ENCODE data around the gene KRT85. TPM values are rescaled to one million over a fixed set of nuclear protein-coding genes. Genes with fewer than 3 reads are reported as not detected.
"Not testable (repeated sequence)": the region's sequence is repeated elsewhere in the genome, so short reads cannot be mapped to it uniquely, and the experiment has no call there.

Gene KRT85
- total RNA-seq, 1 donor from 2014 or later, result not detected

DNA sequence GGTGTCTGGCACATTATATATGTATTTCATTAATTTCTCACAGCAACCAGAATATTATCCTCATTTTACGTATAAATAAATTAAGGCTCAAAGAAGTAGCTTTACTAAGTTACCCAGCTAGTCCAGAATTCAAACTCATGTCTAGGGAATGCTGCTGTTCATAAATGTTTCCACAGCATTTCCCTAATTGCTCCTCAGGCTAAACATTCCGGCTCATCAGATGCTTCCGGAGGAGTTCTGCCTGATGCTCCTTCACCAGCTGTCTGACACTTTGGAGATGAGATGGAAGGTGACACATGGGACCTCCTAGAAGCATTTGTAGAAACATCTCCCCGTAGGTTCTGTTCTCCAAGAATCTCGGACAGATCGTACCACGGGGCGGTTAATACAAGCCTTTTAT, 12.1 kb downstream of the KRT85 start:
- DNase-seq (ENCODE audit: low spot score), result no peak
- intact Hi-C loops (cut with DNase I), result no loop called here

DNA sequence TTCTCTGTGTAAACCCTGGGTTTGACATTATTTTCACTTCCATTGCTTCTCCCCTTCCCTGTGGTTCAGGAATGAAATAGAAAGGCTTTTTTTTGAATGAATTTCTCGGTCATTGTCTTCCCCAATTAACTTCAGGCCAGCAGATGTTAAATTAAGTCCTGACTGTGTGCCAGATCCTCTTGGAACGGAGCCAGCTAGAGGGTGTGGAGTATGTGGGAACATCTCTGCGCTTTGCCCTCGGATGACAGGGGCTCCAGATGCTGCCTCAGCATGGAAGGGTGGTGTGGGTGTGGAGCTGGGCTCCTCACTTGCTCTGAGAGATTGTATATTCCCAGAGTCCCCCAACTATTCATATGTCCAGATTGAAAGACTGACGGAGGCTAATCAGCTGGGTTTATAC, 13.1 kb downstream of the KRT85 start:
- intact Hi-C loops (cut with DNase I), result no loop called here
- peak; percentile 26 for DNase-seq (ENCODE audit: low spot score)

DNA sequence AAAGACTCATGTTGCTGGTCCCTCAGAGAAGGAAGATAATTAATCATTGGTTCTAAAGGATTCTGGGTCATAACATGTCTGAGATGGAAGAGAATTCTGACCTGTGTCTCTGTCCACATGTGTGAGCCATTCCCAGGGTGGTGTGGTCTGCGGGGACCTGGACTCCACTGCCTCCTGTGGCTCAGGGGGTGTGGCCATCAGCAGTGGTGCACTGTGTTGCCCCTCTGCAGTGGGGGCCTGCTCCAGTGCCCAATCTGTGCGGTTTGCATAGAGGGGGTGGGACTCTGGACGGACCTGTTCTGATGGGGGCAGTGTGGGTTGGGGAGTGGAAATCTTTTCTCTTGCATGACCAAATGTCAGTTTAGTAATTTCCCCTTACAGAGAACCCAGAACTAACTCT, 13.5 kb downstream of the KRT85 start:
- DNase-seq (ENCODE audit: low spot score), result peak; percentile 61
- intact Hi-C loops (cut with DNase I), result no loop called here

DNA sequence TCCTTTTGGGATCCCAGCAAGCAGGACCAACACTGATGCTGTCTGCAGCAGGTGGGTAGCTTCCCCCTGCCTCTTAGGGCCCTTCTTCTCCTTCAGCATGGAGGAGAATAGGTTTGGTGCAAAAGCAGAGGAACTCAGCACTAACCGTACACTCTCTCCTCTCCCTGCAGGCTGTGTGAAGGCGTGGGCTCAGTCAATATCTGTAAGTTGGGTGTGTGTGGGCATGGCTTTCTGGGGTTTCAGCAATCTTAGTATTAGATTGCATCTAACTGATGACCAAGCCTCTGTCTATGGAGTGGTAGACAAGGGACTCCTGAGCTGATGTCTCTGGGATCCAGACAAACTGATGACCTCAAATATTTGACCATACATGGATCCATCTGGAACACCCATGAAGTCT, 14.3 kb downstream of the KRT85 start:
- intact Hi-C loops (cut with DNase I), result no loop called here
- no peak for DNase-seq (ENCODE audit: low spot score)

DNA sequence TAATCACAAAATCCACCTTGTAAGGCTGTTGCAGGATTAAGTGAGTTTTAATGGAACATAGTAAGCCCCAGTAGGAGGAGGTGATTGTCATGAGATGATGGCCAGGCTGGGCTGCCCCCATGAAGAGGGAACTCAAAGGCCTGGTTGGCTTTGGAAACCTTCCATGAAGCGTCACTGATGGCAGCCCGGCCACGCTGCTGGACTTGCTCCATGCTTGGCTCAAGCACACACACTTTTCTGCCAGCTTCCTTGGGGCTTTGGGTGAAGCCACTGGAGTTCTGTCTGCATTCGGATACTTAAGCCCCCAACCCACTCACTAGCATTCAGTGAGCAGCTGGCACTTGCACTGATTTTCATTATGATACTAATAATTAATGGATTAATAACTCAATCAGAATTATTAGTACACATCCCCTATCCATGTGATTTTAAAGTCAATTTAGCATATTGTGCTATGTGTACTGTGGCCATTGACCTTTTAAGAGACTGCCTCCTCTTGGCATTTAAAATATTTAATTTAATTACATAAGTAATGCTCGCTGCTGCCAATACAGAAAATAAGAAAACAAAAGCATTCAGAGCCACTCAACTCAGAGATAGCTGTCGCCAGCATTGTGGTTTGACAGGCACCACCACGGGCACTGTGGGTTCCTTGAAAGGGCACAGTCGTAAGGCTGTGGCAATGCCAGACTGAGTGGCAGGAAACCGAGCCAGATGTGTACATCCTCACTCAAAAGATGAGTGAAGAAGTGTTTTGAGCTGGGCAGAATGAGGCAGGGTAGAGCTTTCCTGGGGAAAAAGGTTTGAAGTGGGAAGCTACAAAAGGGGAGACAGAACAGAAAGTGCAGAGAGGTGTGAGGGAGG, 15.9 kb downstream of the KRT85 start:
- DNase-seq (ENCODE audit: low spot score), result peak; percentile 75
- intact Hi-C loops (cut with DNase I), result no loop called here

DNA sequence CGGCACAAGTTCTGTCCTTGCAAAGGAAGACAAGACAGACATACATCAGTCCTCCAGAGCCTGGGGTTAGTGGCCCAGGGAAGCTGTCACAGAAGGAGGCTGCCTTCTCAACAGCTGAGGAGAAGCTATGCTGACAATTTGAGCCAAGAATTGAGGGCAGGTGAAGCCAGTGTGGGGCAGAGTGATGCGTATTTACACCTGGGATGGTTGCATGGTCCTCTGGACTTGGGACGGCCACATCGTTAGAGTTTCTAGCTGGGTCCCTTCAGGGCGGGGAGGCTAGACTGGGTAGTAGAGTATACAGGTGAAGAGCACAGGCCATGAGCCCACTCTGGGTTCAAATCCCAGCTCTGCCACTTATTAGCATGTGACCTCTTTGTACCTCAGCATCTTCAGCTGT, 16.5 kb downstream of the KRT85 start:
- peak; percentile 36 for DNase-seq (ENCODE audit: low spot score)
- intact Hi-C loops (cut with DNase I), result no loop called here

DNA sequence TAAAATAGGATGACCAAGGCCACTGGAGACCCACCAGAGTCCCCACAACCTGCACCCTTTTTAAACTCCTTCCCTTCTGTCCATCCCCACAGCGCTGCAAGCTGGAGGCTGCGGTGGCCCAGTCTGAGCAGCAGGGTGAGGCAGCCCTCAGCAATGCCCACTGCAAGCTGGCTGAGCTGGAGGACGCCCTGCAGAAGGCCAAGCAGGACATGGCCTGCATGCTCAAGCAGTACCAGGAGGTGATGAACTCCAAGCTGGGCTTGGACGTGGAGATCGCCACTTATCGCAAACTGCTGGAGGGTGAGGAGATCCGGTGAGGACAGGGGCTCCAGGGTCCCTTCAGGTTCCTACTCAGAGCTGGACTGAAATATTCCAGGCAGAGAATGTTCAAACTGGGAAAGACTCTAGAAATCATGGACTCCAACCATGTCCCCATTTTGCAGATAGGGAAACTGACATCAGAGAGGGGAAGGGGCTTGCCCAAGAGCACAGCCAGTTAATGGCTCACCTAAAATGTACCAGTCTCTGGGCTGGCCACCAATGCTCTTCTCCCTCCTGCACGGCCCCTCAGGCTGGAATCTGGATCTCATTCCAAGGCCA, 17.2 kb downstream of the KRT85 start:
- peak; percentile 38 for DNase-seq (ENCODE audit: low spot score)
- intact Hi-C loops (cut with DNase I), result no loop called here

DNA sequence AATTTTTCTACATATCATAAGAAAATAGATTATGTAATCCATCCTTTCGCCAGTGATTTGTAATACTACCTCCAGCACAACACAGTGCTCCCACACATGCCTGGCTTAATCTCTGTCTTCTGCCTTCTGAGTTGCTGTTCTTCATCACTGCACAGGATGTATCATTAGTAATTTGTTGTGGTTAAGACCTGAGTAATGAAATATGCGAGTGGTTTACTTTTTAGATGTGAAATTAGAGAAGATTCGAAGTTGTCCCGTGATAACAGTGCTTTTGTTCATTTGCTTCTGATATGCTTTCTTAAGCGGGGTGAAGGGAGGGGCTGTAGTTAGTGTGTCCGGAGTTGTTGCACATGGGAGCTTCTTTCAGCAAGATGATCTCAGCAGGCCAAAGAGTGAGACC, 18.1 kb downstream of the KRT85 start:
- DNase-seq (ENCODE audit: low spot score), result no peak
- intact Hi-C loops (cut with DNase I), result no loop called here

DNA sequence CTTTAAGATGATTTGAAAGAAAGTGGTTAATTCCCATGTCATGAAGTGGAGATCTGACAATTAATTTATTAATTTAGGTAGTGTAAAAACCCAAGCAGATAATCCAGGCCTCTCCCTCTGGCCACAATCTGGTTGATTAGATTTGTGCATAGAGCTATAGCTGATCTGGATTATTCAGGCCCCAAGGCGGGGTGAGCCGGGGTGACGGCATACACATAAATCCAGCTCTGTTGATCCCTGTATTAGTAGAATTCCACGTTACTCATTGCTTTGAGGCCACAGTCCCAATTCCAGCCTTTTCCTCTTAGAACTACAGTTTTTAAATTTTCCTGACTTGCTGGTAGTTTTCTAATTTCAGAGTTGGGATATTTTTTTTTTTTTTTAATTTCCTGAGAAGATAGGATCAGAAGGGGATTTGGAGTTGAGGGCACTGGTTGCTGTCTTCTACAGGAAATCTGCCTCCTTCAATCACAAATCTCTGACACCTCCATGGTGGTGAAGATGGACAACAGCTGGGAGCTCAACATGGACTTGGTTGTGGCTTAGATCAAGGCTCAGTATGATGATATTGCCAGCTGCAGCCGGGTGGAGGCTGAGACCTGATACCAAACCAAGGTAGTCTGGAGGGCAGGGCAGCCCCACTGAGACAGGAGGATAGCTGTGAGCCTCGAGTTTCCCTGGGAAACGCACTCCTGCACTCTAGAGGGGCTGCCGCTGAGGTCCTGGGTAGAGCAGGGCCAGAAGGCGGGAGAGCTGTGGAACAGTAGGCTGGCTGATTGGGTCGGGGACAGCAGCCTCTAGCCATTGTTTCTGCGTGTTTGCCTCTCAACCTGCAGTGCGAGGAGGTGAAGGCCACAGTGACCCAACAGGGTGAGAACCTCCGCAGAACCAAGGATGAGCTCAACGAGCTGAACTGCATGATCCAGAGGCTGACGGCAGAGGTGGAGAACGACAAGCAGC, 19.4 kb downstream of the KRT85 start:
- intact Hi-C loops (cut with DNase I), result no loop called here
- peak; percentile 46 for DNase-seq (ENCODE audit: low spot score)

DNA sequence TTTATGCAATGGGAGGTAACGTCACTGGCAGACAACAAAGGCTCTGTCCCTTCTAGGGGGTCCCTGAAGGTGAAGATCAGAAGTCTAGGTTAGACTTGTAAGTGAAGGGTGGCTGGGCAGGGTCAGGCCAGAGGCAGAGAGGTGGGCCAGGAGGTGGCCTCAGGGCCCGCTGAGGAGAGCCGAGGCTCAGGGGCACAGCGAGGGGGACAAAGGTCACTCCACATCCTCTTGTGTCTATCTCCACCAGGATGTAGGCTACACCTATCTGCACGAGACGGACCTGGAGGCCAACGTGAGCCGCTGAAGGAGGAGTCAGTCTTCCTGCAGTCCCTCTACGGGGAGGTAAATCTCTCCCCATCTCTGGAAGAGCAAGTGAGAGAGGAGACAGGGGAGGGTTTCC, 20.3 kb downstream of the KRT85 start:
- no peak for DNase-seq (ENCODE audit: low spot score)
- intact Hi-C loops (cut with DNase I), result no loop called here

DNA sequence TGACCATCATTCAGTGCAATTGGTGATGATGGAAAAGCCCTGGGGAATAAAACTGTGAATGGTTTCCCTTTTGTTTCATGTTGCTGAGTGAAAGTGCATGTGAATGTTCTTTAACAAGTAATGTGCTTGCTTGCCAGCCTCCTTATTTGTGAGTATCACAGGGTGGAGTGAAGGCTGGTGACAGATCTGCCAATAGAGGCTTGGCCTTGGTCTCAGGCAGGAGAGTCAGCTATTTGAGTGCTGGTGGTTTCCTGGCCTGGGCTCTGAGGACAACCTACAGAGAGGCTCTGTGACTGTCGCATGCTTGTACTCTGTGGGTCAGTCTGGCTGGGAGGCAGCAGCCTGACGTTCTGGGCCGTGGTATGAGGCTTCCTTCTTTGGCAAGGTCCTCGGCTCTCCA, 20.7 kb downstream of the KRT85 start:
- intact Hi-C loops (cut with DNase I), result no loop called here
- DNase-seq (ENCODE audit: low spot score), result no peak

DNA sequence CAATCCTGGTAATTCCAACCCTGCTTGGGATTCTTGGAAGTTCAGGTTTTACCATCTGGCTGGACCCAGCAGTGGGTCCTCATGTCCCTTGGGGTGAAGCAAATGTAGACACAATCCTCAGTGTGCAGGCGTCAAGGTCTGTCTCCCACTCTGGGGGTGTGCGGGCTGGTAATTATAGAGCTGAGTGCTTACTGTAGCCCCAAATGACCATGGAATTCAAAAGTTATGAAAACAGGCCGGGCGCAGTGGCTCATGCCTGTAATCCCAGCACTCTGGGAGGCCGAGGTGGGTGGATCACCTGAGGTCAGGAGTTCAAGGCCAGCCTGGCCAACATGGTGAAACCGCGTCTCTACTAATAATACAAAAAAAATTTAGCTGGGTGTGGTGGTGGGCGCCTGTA, 22.2 kb downstream of the KRT85 start:
- DNase-seq (ENCODE audit: low spot score), result peak; percentile 53
- intact Hi-C loops (cut with DNase I), result not testable (repeated sequence)

DNA sequence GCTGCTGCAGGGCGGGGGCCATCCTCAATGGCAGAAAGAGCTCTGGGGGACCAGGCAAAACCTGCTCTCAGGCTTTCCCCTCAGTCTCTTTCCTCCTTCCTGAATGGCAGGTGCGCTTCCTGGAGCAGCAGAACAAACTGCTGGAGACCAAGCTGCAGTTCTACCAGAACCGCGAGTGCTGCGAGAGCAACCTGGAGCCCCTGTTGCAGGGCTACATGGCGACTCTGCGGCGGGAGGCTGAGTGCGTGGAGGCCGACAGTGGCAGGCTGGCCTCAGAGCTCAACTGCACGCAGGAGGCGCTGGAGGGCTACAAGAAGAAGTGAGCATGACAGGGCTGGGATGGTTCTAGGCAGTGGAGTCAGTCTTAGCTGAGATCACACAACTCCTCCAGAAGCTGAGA, 23.2 kb downstream of the KRT85 start:
- DNase-seq (ENCODE audit: low spot score), result peak; percentile 57
- intact Hi-C loops (cut with DNase I), result no loop called here

DNA sequence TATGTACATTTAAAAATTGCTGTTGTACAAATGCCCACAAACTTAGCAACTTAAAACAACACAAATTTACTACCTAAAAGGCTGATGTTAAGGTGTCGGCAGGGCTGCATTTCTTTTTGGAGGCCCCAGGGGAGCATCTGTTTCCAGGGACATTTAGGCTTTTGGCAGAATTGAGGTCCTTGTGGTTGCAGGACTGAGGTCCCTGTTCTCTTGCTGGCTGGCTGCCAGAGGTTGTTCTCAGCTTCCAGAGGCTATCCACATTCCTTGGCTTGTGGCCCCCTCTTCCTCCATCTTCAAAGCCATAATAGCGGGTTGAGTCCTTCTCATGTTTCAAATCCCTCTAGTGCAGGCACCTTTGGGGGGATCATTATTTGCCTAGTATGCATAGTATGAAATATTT, 23.7 kb downstream of the KRT85 start:
- intact Hi-C loops (cut with DNase I), result no loop called here
- DNase-seq (ENCODE audit: low spot score), result peak; percentile 20

DNA sequence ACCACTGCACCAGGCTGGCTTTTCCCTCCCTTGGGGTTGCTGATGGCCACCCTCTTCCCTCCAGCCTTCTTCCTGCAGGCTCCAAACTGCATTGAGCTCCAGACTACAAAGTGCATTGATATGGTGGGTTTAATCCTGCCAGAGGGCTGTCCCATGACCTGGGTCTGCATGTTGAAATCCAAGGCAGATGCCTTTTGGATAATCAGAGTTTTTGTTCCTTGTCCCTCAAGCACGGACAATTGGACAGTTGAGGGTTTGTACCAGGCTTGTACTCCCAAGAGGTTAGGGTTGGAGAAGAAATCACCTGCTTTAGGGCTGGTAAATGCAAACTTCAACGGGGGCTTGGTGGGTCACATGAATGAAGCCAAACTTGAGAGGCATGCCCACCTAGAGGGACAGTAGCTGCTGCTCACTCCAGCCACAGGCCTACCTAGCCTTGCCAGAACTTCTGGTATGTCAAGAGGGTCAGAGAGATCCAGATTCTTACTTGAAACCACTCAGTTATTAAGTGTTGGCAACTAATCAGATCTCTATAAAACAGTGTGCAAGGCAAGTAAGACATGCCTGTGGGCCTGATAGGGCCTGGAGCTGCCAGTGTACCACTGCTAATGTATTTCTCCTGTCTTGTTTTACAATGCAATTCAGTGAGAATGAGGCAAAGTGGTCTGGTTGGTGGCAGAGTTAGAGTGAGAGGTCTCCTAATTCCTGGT, 24.3 kb downstream of the KRT85 start:
- DNase-seq (ENCODE audit: low spot score), result peak; percentile 51

DNA sequence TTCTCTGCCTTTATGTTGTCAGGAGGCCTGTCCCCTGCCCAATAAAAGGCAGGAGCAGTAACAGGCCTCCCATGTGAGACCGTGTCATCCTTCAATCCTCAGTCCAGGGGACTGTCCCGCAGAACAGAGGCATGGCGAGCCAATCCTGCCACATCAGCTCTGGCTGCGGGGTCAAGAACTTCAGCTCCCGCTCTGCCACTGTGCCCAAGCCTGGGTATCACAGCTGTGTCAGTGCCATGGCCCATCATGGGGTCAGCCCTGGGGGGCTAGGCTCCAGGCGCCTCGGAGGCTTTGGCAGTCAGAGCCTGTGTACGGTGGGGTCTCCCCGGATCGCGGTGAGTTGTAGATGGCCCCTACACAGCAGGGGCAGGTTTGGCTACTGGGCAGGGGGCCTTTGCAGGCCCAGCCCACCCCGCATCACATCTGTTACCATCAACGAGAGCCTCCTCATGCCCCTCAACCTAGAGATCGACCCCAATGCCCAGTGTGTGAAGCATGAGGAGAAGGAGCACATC, 26.2 kb downstream of the KRT85 start:
- DNase-seq (ENCODE audit: low spot score), result peak; percentile 75
- intact Hi-C loops (cut with DNase I), result no loop called here

More for the DNA sequence above, 24.3 kb downstream of the KRT85 start:
- intact Hi-C loops (cut with DNase I), result no loop called here

DNA sequence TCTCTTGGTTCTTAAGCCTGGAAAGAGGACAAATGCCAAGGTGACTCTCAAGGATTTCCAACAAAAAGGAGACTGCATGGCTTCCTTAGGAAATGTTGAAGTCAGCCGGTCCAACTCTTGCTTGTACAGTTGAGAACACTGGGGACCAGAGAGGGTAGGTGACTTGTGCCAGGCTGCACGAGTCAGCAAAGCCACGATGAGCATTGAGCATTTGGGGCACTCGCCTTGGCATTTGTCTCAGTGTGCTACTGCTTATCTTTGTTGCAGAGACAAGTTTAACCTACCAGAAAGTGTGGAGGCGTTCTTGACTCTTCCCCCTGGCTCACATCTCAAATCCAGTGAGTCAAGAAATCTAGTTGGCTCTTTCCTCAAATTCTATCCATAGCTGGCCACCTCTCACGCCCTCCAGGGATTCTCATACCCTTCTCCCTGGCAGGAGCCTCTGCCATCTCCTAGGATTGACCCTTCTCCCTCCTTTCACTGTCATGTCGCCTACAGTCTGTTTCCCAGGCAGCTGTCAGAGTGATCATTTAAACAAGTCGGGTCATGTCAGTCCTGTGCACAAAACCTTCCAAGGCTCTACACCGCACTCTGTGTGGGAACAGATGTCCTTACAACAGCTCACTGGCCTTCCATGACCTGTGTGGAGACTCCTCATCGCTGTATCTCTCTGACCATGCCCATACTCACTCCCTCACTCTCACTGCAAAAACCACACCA, 28.9 kb downstream of the KRT85 start:
- intact Hi-C loops (cut with DNase I), result no loop called here

DNA sequence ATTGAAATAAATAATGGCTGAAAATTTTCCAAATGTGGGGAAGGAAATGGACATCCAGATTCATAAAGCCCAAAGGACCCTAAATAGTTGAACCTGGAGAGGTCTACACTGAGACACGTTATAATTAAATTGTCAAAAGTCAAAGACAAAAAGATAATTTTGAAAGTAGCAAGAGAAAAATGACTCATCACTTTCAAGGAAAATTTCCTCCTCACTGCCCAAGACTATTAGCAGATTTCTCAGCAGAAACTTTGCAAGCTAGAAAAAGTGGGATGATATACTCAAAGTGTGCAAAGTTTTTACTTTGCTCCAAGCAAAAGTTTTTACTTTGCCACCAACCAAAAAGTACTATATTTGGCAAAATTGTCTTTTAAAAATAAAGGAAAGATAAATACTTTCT, 30.2 kb downstream of the KRT85 start:
- intact Hi-C loops (cut with DNase I), result no loop called here
- no peak for DNase-seq (ENCODE audit: low spot score)

More for the DNA sequence above, 28.9 kb downstream of the KRT85 start:
- DNase-seq (ENCODE audit: low spot score), result peak; percentile 53

DNA sequence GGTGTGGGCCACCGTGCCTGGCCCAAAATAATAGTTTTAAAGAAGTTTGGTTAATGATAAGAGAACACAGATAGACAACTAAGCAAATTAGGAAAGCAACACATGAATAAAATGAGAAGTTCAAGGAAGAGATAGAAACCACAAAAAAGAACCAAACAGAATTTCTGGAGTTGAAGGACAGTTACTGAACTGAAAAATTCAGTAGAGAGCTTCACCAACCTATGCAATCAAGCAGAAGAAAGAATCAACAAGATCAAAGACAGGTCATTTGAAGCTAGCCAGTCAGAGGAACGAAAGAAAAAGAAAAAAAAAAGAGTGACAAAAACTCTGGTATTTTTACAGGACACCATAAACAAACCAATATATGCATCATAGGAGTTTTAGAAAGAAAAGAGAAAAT, 30.6 kb downstream of the KRT85 start:
- intact Hi-C loops (cut with DNase I), result no loop called here

More for the DNA sequence above, 30.6 kb downstream of the KRT85 start:
- DNase-seq (ENCODE audit: low spot score), result no peak

Measured in cardiac septum (tissue), 1 donor.